Measurements from ENCODE around the gene ASB2.

DNA sequence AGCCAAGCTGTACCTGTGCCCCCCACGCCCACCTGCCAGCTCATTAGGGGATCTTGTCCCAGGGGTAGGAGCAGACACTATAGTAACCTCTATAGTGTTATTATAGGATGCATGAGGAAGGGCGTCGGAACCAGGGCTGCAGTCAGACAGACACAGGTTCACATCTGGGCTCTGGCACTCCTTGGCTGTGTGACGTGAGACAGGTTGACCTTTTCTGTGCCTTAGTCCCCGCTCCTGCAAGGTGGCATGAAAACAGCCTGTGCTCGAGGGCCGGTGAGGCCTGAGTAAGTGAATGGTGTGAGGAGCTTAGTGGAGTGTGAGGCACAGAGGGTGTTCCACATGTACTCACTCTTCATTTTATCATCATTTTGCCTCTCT is 19.0 kb downstream of the ASB2 start:
- TF ChIP-seq, protein P1, sequence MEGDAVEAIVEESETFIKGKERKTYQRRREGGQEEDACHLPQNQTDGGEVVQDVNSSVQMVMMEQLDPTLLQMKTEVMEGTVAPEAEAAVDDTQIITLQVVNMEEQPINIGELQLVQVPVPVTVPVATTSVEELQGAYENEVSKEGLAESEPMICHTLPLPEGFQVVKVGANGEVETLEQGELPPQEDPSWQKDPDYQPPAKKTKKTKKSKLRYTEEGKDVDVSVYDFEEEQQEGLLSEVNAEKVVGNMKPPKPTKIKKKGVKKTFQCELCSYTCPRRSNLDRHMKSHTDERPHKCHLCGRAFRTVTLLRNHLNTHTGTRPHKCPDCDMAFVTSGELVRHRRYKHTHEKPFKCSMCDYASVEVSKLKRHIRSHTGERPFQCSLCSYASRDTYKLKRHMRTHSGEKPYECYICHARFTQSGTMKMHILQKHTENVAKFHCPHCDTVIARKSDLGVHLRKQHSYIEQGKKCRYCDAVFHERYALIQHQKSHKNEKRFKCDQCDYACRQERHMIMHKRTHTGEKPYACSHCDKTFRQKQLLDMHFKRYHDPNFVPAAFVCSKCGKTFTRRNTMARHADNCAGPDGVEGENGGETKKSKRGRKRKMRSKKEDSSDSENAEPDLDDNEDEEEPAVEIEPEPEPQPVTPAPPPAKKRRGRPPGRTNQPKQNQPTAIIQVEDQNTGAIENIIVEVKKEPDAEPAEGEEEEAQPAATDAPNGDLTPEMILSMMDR (IDR thresholded peaks at IDR 0.05; ENCODE audit: low read depth, low read length, poor library complexity, severe bottlenecking) = no peak
- TF ChIP-seq EZH2phosphoT487 (IDR thresholded peaks at IDR 0.05; ENCODE audit: borderline replicate concordance, low read length) = no peak

All from DOHH2 (cell line).